Osteoblast (primary cell): ENCODE results near the gene GRM8. TPM values are rescaled to one million over a fixed set of nuclear protein-coding genes. Genes with fewer than 3 reads are reported as not detected.

Experiments used
- DNase-seq: peaks from one replicate; pipeline ENCODE4 v3.0.0; 2011; ENCODE audit warnings: low spot score, mixed read lengths; ENCODE audit not compliant: insufficient read length; ENCODE audit errors: missing footprints
- H2AFZ ChIP-seq: 2 replicates; pipeline ENCODE4 v1.6.0; 2011; ENCODE audit warnings: mild to moderate bottlenecking, low read length
- H3K27ac ChIP-seq: 2 replicates; pipeline ENCODE4 v1.5.1; 2011; ENCODE audit warnings: mild to moderate bottlenecking, low read depth, low read length, moderate library complexity
- H3K27me3 ChIP-seq: 2 replicates; pipeline ENCODE4 v1.6.0; 2012; ENCODE audit warnings: mild to moderate bottlenecking, control low read depth, inconsistent platforms, low read length, moderate library complexity; ENCODE audit not compliant: insufficient read depth
- H3K36me3 ChIP-seq: 2 replicates; pipeline ENCODE4 v1.5.1; 2011; ENCODE audit warnings: mild to moderate bottlenecking, low read length, control low read depth, moderate library complexity; ENCODE audit not compliant: insufficient read depth
- H3K4me1 ChIP-seq: 2 replicates; pipeline ENCODE4 v1.5.1; 2011; ENCODE audit warnings: mild to moderate bottlenecking, low read length, control low read depth, moderate library complexity; ENCODE audit not compliant: insufficient read depth
- H3K4me2 ChIP-seq: 2 replicates; pipeline ENCODE4 v1.6.0; 2011; ENCODE audit warnings: mild to moderate bottlenecking, low read length; ENCODE audit not compliant: insufficient read depth
- H3K4me3 ChIP-seq: fragments of 200-600 bp; sonication (generic); 3 replicates; pipeline ENCODE4 v1.5.1; 2012; ENCODE audit warnings: mild to moderate bottlenecking, low read length, inconsistent platforms; ENCODE audit not compliant: insufficient read depth
- H3K79me2 ChIP-seq: 2 replicates; pipeline ENCODE4 v1.6.0; 2012; ENCODE audit warnings: mild to moderate bottlenecking, low read length, control low read depth, inconsistent platforms; ENCODE audit not compliant: insufficient read depth
- H3K9me3 ChIP-seq: 2 replicates; pipeline ENCODE4 v1.5.1; 2011; ENCODE audit warnings: low read depth, low read length, control low read depth
- H4K20me1 ChIP-seq: 2 replicates; pipeline ENCODE4 v1.6.0; 2012; ENCODE audit warnings: mild to moderate bottlenecking, low read length, control low read depth; ENCODE audit not compliant: insufficient read depth
- CTCF ChIP-seq: IDR thresholded peaks from 2 replicates; pipeline ENCODE4 v1.5.1; 2011; ENCODE audit warnings: mild to moderate bottlenecking, low read depth, low read length, moderate library complexity; ENCODE audit errors: extremely low read depth
- total RNA-seq: library from RNA; depleted of rRNA; stranded (reverse); fragments of >200 nt; gene quantifications from 2 replicates; pipeline ENCODE4 v1.2.3, GENCODE V29; 2012

The GRM8 gene
- total RNA-seq, 1 donor = not detected

GRCh38 chr7:126605056-126605455, 647.7 kb downstream of the GRM8 start:
- no peak overlapping the region for H3K4me3 ChIP-seq
- H3K4me1 ChIP-seq = no peaks in the 10 kb centered on the region
- H3K27me3 ChIP-seq = no peaks in the 10 kb centered on the region
- no peak overlapping the region for H3K4me2 ChIP-seq
- H3K9me3 ChIP-seq = no peaks in the 10 kb centered on the region
- TF ChIP-seq CTCF = no peak
- H4K20me1 ChIP-seq = no peaks in the 10 kb centered on the region
- H2AFZ ChIP-seq = no peak overlapping the region
- no peaks in the 10 kb centered on the region for H3K79me2 ChIP-seq
- no peaks in the 10 kb centered on the region for H3K36me3 ChIP-seq
- no peak overlapping the region for H3K27ac ChIP-seq
- DNase-seq = no peak

- Histone ChIP-seq H3K27ac (no peak overlapping the region), H3K36me3 (no peaks in the 10 kb centered on the region), H4K20me1 (no peaks in the 10 kb centered on the region), H3K79me2 (no peaks in the 10 kb centered on the region), H2AFZ (no peak overlapping the region), H3K4me1 (no peaks in the 10 kb centered on the region), H3K4me3 (no peak overlapping the region), H3K4me2 (no peak overlapping the region), H3K27me3 (no peaks in the 10 kb centered on the region), H3K9me3 (peaks cover 2% of the 10 kb centered on the region)
- no peak for DNase-seq
- TF ChIP-seq CTCF = no peak
Measured at GRCh38 chr7:126589068-126589684, 663.6 kb downstream of the GRM8 start.

GRCh38 chr7:126578338-126578737, 674.4 kb downstream of the GRM8 start:
- Histone ChIP-seq H3K4me3 (no peak overlapping the region), H3K27ac (no peak overlapping the region), H4K20me1 (no peaks in the 10 kb centered on the region), H3K9me3 (no peaks in the 10 kb centered on the region), H3K4me2 (no peak overlapping the region), H3K4me1 (no peaks in the 10 kb centered on the region), H3K36me3 (no peaks in the 10 kb centered on the region), H2AFZ (no peak overlapping the region), H3K27me3 (no peaks in the 10 kb centered on the region), H3K79me2 (no peaks in the 10 kb centered on the region)
- DNase-seq = no peak
- no peak for TF ChIP-seq CTCF

- Histone ChIP-seq H2AFZ (no peak overlapping the region), H3K4me3 (no peak overlapping the region)
Measured at GRCh38 chr7:126574276-126575250, 678.2 kb downstream of the GRM8 start.

More at GRCh38 chr7:126574276-126575250, 678.2 kb downstream of the GRM8 start:
- Histone ChIP-seq H4K20me1 (no peaks in the 10 kb centered on the region), H3K9me3 (no peaks in the 10 kb centered on the region), H3K79me2 (no peaks in the 10 kb centered on the region), H3K27me3 (no peaks in the 10 kb centered on the region), H3K4me2 (no peak overlapping the region), H3K27ac (no peak overlapping the region), H3K4me1 (no peaks in the 10 kb centered on the region), H3K36me3 (no peaks in the 10 kb centered on the region)
- DNase-seq = no peak
- TF ChIP-seq CTCF = no peak
